A673 (cell line): ENCODE results near the gene SRGAP1. TPM values are rescaled to one million over a fixed set of nuclear protein-coding genes. Genes with fewer than 3 reads are reported as not detected.

Experiments used
- BruUV-seq: library from RNA; stranded (reverse); fragments of 400-500 nt; replicated peaks from 2 replicates; lab custom pipeline; 2021; lab: Mats Ljungman, UMichigan
- CTCF ChIA-PET: fragments of 300-600 bp; sonication (Branson Sonifier 250); formaldehyde crosslinking; loops from one replicate; lab custom pipeline; 2022; ENCODE audit warnings: antibody characterized with exemption; lab: Charles Lee
- POLR2A ChIA-PET: fragments of 300-600 bp; sonication (Branson Sonifier 250); formaldehyde crosslinking; loops from one replicate; lab custom pipeline; 2022; ENCODE audit warnings: antibody characterized with exemption; ENCODE audit not compliant: low non-redundant PET; lab: Charles Lee
- DNase-seq: peaks from one replicate; pipeline ENCODE4 v3.0.0-alpha.2; 2015; ENCODE audit warnings: low spot score
- H3K27ac ChIP-seq: fragments of 200-600 bp; sonication (generic); 2 replicates; pipeline ENCODE4 v1.5.1; 2016; ENCODE audit warnings: mixed run types, low read depth, mild to moderate bottlenecking, mixed read lengths, antibody characterized with exemption, low read length; ENCODE audit not compliant: poor library complexity, severe bottlenecking
- H3K27me3 ChIP-seq: fragments of 200-600 bp; sonication (generic); replicated peaks from 2 replicates; pipeline ENCODE4 v1.6.1; 2017; ENCODE audit warnings: mixed run types, low read depth, mild to moderate bottlenecking, mixed read lengths, antibody characterized with exemption, low read length; ENCODE audit not compliant: insufficient read depth, poor library complexity
- H3K36me3 ChIP-seq: fragments of 200-600 bp; sonication (generic); 2 replicates; pipeline ENCODE4 v1.6.1; 2016; ENCODE audit warnings: mixed run types, mild to moderate bottlenecking, mixed read lengths, antibody characterized with exemption, low read length; ENCODE audit not compliant: insufficient read depth, poor library complexity, severe bottlenecking
- H3K4me1 ChIP-seq: fragments of 200-600 bp; sonication (generic); 2 replicates; pipeline ENCODE4 v1.6.1; 2017; ENCODE audit warnings: mixed run types, mild to moderate bottlenecking, mixed read lengths, antibody characterized with exemption, low read length; ENCODE audit not compliant: insufficient read depth, poor library complexity, severe bottlenecking
- H3K4me3 ChIP-seq: fragments of 200-600 bp; sonication (generic); 2 replicates; pipeline ENCODE4 v1.5.1; 2016; ENCODE audit warnings: low read depth, mixed run types, mild to moderate bottlenecking, mixed read lengths, low read length; ENCODE audit not compliant: poor library complexity, severe bottlenecking
- H3K9me3 ChIP-seq: fragments of 200-600 bp; sonication (generic); 2 replicates; pipeline ENCODE4 v1.6.1; 2016; ENCODE audit warnings: mixed run types, low read depth, mild to moderate bottlenecking, mixed read lengths, antibody characterized with exemption, low read length; ENCODE audit not compliant: poor library complexity, severe bottlenecking
- CTCF ChIP-seq: fragments of 300-800, 200-600 bp; sonication (generic); conservative IDR thresholded peaks from 2 replicates; pipeline ENCODE4 v1.5.1; 2017; ENCODE audit warnings: low read depth, mild to moderate bottlenecking, antibody characterized with exemption, low read length, moderate library complexity, mixed read lengths
- EZH2 ChIP-seq: fragments of 200-600 bp; sonication (generic); IDR thresholded peaks from 2 replicates; pipeline ENCODE4 v1.6.1; 2017; ENCODE audit warnings: borderline replicate concordance, low read depth, mild to moderate bottlenecking, mixed read lengths, antibody characterized with exemption, low read length; ENCODE audit not compliant: poor library complexity, severe bottlenecking
- intact Hi-C: fragments of 100-400 bp; cut with micrococcal nuclease; formaldehyde crosslinking; loops from one replicate; pipeline ENCODE4 v1.10.0; 2022; ENCODE audit not compliant: unreplicated experiment
- total RNA-seq: library from RNA; stranded (reverse); gene quantifications from 2 replicates; pipeline ENCODE4 v1.2.3, GENCODE V29; 2021

Gene SRGAP1
- total RNA-seq, 1 experiment from 2014 or later, result 9.7 TPM

GRCh38 chr12:63865448-63865847 is 20.9 kb downstream of the SRGAP1 start:
- CTCF ChIA-PET, result no interaction called here
- no TSS peak for BruUV-seq
- no peaks in the 10 kb centered on the region for H3K9me3 ChIP-seq
- intact Hi-C loops, result no loop called here
- DNase-seq, result no peak
- POLR2A ChIA-PET, result no interaction called here
- no peak for TF ChIP-seq CTCF
- no peak for TF ChIP-seq EZH2
- no peaks in the 10 kb centered on the region for H3K27me3 ChIP-seq
- H3K4me3 ChIP-seq, result no peak overlapping the region
- no peaks in the 10 kb centered on the region for H3K36me3 ChIP-seq
- no peak overlapping the region for H3K27ac ChIP-seq
- H3K4me1 ChIP-seq, result peaks cover 21% of the 10 kb centered on the region

GRCh38 chr12:63867053-63867452 is 22.6 kb downstream of the SRGAP1 start:
- H3K4me3 ChIP-seq, result no peak overlapping the region
- H3K27me3 ChIP-seq, result no peaks in the 10 kb centered on the region
- BruUV-seq, result no TSS peak
- DNase-seq, result no peak
- H3K9me3 ChIP-seq, result no peaks in the 10 kb centered on the region
- POLR2A ChIA-PET, result interaction anchor here (0.6 kb wide), 1 partner anchor 391 kb away, joined by 4 read pairs; no protein-coding TSS in a partner anchor
- H3K36me3 ChIP-seq, result no peaks in the 10 kb centered on the region
- peaks cover 20% of the 10 kb centered on the region for H3K4me1 ChIP-seq
- intact Hi-C loops, result no loop called here
- H3K27ac ChIP-seq, result no peak overlapping the region
- CTCF ChIA-PET, result no interaction called here
- no peak for TF ChIP-seq CTCF
- no peak for TF ChIP-seq EZH2

GRCh38 chr12:63869656-63870055 is 25.2 kb downstream of the SRGAP1 start:
- DNase-seq, result no peak
- H3K27ac ChIP-seq, result no peak overlapping the region
- H3K27me3 ChIP-seq, result no peaks in the 10 kb centered on the region
- peaks cover 5% of the 10 kb centered on the region for H3K4me1 ChIP-seq
- H3K36me3 ChIP-seq, result no peaks in the 10 kb centered on the region
- no peaks in the 10 kb centered on the region for H3K9me3 ChIP-seq
- intact Hi-C loops, result no loop called here
- no peak for TF ChIP-seq CTCF
- TF ChIP-seq EZH2, result no peak
- POLR2A ChIA-PET, result no interaction called here
- H3K4me3 ChIP-seq, result no peak overlapping the region
- CTCF ChIA-PET, result interaction anchor here (0.6 kb wide), 1 partner anchor 138 kb away, joined by 6 read pairs; no protein-coding TSS in a partner anchor
- BruUV-seq, result no TSS peak
